Measurements from ENCODE around the gene MXRA8. TPM values are rescaled to one million over a fixed set of nuclear protein-coding genes. Genes with fewer than 3 reads are reported as not detected.
A peak's percentile ranks its signal among the peaks of the same experiment; 100 is the strongest.

Gene MXRA8
- total RNA-seq, 2 donors from 2014 or later, result 23.3 to 48.5 TPM

DNA sequence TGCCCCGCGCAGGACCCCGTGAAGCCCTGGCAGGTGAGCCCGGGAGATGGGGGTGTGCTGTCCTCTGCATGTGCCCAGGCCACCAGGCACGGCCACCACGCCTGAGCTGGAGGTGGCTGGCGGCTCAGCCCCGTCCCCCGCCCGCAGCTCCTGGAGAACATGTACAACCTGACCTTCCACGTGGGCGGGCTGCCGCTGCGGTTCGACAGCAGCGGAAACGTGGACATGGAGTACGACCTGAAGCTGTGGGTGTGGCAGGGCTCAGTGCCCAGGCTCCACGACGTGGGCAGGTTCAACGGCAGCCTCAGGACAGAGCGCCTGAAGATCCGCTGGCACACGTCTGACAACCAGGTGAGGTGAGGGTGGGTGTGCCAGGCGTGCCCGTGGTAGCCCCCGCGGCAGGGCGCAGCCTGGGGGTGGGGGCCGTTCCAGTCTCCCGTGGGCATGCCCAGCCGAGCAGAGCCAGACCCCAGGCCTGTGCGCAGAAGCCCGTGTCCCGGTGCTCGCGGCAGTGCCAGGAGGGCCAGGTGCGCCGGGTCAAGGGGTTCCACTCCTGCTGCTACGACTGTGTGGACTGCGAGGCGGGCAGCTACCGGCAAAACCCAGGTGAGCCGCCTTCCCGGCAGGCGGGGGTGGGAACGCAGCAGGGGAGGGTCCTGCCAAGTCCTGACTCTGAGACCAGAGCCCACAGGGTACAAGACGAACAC lies 25.4 kb downstream of the MXRA8 start:
- TF ChIP-seq, protein P1, sequence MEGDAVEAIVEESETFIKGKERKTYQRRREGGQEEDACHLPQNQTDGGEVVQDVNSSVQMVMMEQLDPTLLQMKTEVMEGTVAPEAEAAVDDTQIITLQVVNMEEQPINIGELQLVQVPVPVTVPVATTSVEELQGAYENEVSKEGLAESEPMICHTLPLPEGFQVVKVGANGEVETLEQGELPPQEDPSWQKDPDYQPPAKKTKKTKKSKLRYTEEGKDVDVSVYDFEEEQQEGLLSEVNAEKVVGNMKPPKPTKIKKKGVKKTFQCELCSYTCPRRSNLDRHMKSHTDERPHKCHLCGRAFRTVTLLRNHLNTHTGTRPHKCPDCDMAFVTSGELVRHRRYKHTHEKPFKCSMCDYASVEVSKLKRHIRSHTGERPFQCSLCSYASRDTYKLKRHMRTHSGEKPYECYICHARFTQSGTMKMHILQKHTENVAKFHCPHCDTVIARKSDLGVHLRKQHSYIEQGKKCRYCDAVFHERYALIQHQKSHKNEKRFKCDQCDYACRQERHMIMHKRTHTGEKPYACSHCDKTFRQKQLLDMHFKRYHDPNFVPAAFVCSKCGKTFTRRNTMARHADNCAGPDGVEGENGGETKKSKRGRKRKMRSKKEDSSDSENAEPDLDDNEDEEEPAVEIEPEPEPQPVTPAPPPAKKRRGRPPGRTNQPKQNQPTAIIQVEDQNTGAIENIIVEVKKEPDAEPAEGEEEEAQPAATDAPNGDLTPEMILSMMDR (IDR thresholded peaks at IDR 0.05), result no peak
- TF ChIP-seq POLR2A (IDR thresholded peaks at IDR 0.05), result no peak
- intact Hi-C loops (cut with DNase I), result no loop called here
- WGBS, 2 donors, result 58 to 67% methylated on average over 17 to 29 of the region's 48 CpGs
- Histone ChIP-seq H3K27me3 (no peaks in the 10 kb centered on the region), H3K4me1 (peaks cover 10% of the 10 kb centered on the region), H3K4me3 (no peak overlapping the region), H3K36me3 (replicated peaks in 1 of 2; ENCODE audit: insufficient read depth in 1 of 2, low read depth in 2 of 2) (peaks cover 0 to 5% of the 10 kb centered on the region in 2 donors), H3K27ac (no peak overlapping the region), H3K9me3 (no peaks in the 10 kb centered on the region)
- DNase-seq, result peak in 2 of 4 donors; percentile 29 to 43
- no peak for ATAC-seq

DNA sequence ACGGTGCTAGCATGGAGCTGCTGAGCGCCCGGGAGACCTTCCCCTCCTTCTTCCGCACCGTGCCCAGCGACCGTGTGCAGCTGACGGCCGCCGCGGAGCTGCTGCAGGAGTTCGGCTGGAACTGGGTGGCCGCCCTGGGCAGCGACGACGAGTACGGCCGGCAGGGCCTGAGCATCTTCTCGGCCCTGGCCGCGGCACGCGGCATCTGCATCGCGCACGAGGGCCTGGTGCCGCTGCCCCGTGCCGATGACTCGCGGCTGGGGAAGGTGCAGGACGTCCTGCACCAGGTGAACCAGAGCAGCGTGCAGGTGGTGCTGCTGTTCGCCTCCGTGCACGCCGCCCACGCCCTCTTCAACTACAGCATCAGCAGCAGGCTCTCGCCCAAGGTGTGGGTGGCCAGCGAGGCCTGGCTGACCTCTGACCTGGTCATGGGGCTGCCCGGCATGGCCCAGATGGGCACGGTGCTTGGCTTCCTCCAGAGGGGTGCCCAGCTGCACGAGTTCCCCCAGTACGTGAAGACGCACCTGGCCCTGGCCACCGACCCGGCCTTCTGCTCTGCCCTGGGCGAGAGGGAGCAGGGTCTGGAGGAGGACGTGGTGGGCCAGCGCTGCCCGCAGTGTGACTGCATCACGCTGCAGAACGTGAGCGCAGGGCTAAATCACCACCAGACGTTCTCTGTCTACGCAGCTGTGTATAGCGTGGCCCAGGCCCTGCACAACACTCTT lies 26.2 kb downstream of the MXRA8 start:
- no peak overlapping the region for H3K4me3 ChIP-seq
- 72 to 84% methylated on average over 12 to 52 of the region's 57 CpGs for WGBS, 2 donors
- H3K4me1 ChIP-seq, result peaks cover 10% of the 10 kb centered on the region
- H3K27ac ChIP-seq, result no peak overlapping the region
- DNase-seq, result no peak
- intact Hi-C loops (cut with DNase I), result no loop called here
- no peaks in the 10 kb centered on the region for H3K27me3 ChIP-seq
- peaks cover 3 to 8% of the 10 kb centered on the region in 2 donors for H3K36me3 ChIP-seq (replicated peaks in 1 of 2; ENCODE audit: insufficient read depth in 1 of 2, low read depth in 2 of 2)
- no peak for ATAC-seq
- peak in 1 of 3 donors; percentile 8 for TF ChIP-seq POLR2A (IDR thresholded peaks at IDR 0.05)
- TF ChIP-seq, protein P1 (IDR thresholded peaks at IDR 0.05), result no peak
- no peaks in the 10 kb centered on the region for H3K9me3 ChIP-seq

DNA sequence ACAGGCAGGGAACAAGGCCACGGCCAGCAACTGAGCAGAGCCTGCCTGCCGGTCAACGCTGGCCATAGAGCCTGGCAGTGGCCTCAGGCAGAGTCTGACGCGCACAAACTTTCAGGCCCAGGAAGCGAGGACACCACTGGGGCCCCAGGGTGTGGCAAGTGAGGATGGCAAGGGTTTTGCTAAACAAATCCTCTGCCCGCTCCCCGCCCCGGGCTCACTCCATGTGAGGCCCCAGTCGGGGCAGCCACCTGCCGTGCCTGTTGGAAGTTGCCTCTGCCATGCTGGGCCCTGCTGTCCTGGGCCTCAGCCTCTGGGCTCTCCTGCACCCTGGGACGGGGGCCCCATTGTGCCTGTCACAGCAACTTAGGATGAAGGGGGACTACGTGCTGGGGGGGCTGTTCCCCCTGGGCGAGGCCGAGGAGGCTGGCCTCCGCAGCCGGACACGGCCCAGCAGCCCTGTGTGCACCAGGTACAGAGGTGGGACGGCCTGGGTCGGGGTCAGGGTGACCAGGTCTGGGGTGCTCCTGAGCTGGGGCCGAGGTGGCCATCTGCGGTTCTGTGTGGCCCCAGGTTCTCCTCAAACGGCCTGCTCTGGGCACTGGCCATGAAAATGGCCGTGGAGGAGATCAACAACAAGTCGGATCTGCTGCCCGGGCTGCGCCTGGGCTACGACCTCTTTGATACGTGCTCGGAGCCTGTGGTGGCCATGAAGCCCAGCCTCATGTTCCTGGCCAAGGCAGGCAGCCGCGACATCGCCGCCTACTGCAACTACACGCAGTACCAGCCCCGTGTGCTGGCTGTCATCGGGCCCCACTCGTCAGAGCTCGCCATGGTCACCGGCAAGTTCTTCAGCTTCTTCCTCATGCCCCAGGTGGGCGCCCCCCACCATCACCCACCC lies 27.0 kb downstream of the MXRA8 start, which contains the start of gene TAS1R3:
TSS of gene TAS1R3 (plus strand) at position 213 of the 898 bp plus-strand sequence. CDS start at position 279, 66 bp downstream.
- intact Hi-C loops (cut with DNase I), result no loop called here
- H3K36me3 ChIP-seq (replicated peaks in 1 of 2; ENCODE audit: insufficient read depth in 1 of 2, low read depth in 2 of 2), result peaks cover 3 to 8% of the 10 kb centered on the region in 2 donors
- DNase-seq, result no peak
- no peak for ATAC-seq
- no peak within 1 kb of the TSS for H3K27ac ChIP-seq
- H3K27me3 ChIP-seq, result no peaks in the 10 kb centered on the region
- TF ChIP-seq POLR2A (IDR thresholded peaks at IDR 0.05), result no peak
- TF ChIP-seq, protein P1 (IDR thresholded peaks at IDR 0.05), result no peak
- H3K4me3 ChIP-seq, result no peak within 1 kb of the TSS
- H3K9me3 ChIP-seq, result no peaks in the 10 kb centered on the region
- peaks cover 16% of the 10 kb centered on the region for H3K4me1 ChIP-seq
- 64 to 71% methylated on average over 16 to 32 of the region's 41 CpGs for WGBS, 2 donors

DNA sequence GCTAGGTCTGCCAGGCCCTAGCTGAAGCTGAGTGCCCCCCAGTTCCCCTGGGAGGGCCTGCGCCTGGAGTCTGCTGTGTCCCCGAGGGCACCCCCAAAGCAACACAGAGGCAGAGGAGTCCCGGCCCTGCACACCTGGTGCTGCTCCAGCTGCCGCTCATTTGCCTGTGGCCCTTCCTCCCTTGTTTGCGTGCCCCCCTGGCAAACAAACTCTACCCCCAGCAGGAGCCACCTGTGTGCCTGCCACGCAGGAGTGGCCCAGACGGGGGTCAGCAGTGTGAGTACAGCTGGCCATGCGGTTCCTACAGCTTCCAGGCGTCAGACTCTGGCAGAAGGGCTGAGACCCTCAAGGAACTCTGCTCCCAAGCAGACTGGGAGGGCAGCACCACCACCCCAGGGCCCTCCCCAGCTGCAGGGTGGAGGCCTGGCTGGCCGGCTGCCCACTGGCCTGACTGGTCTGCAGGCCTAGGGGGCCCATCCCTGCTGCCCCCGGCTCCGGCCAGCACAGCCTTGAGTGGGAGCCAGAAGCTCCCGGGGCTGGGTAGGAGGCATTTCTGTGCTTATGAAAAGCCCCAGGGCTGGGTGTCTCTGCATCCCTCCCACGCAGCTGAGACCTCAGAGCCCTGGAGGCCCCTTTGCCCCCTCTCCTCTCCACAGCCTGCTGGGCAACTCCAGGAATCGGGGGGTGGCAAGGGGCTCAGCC lies 27.8 kb downstream of the MXRA8 start:
- H3K9me3 ChIP-seq, result no peaks in the 10 kb centered on the region
- peaks cover 3 to 8% of the 10 kb centered on the region in 2 donors for H3K36me3 ChIP-seq (replicated peaks in 1 of 2; ENCODE audit: insufficient read depth in 1 of 2, low read depth in 2 of 2)
- H3K4me1 ChIP-seq, result peaks cover 24% of the 10 kb centered on the region
- DNase-seq, result no peak
- 16 to 50% methylated on average over 5 to 15 of the region's 15 CpGs for WGBS, 2 donors
- no peak overlapping the region for H3K27ac ChIP-seq
- intact Hi-C loops (cut with DNase I), result no loop called here
- H3K27me3 ChIP-seq, result no peaks in the 10 kb centered on the region
- TF ChIP-seq POLR2A (IDR thresholded peaks at IDR 0.05), result no peak
- TF ChIP-seq, protein P1 (IDR thresholded peaks at IDR 0.05), result no peak
- H3K4me3 ChIP-seq, result no peak overlapping the region
- no peak for ATAC-seq
